ENCODE data around the gene MCC.

The MCC gene

GRCh38 chr5:113024076-113024697, 464.1 kb downstream of the MCC start:
- Histone ChIP-seq H3K27me3 (replicated peaks; ENCODE audit: control insufficient read depth, insufficient read depth, low read length, poor library complexity, severe bottlenecking) (no peaks in the 10 kb centered on the region), H3K36me3 (ENCODE audit: control insufficient read depth, insufficient read depth, low read length) (peaks cover 17% of the 10 kb centered on the region), H3K4me3 (ENCODE audit: insufficient read depth, low read depth, low read length, poor library complexity, severe bottlenecking) (no peak overlapping the region), H3K4me1 (ENCODE audit: control insufficient read depth, insufficient read depth, low read length, poor library complexity, severe bottlenecking) (peaks cover 35% of the 10 kb centered on the region), H3K27ac (ENCODE audit: insufficient read depth, low read length, poor library complexity, severe bottlenecking) (no peak overlapping the region), H3K9me3 (ENCODE audit: control insufficient read depth, low read length) (no peaks in the 10 kb centered on the region)
- no peak for DNase-seq

GRCh38 chr5:113022661-113023060, 465.6 kb downstream of the MCC start:
- Histone ChIP-seq H3K36me3 (ENCODE audit: control insufficient read depth, insufficient read depth, low read length) (peaks cover 12% of the 10 kb centered on the region), H3K27ac (ENCODE audit: insufficient read depth, low read length, poor library complexity, severe bottlenecking) (peak overlapping the region; percentile 51), H3K9me3 (ENCODE audit: control insufficient read depth, low read length) (no peaks in the 10 kb centered on the region), H3K4me3 (ENCODE audit: insufficient read depth, low read depth, low read length, poor library complexity, severe bottlenecking) (no peak overlapping the region), H3K27me3 (replicated peaks; ENCODE audit: control insufficient read depth, insufficient read depth, low read length, poor library complexity, severe bottlenecking) (no peaks in the 10 kb centered on the region), H3K4me1 (ENCODE audit: control insufficient read depth, insufficient read depth, low read length, poor library complexity, severe bottlenecking) (peaks cover 49% of the 10 kb centered on the region)
- no peak for DNase-seq

GRCh38 chr5:113020461-113021273, 467.6 kb downstream of the MCC start:
- Histone ChIP-seq H3K27me3 (replicated peaks; ENCODE audit: control insufficient read depth, insufficient read depth, low read length, poor library complexity, severe bottlenecking) (no peaks in the 10 kb centered on the region), H3K36me3 (ENCODE audit: control insufficient read depth, insufficient read depth, low read length) (no peaks in the 10 kb centered on the region), H3K9me3 (ENCODE audit: control insufficient read depth, low read length) (no peaks in the 10 kb centered on the region), H3K4me3 (ENCODE audit: insufficient read depth, low read depth, low read length, poor library complexity, severe bottlenecking) (no peak overlapping the region), H3K27ac (ENCODE audit: insufficient read depth, low read length, poor library complexity, severe bottlenecking) (peak overlapping the region; percentile 24), H3K4me1 (ENCODE audit: control insufficient read depth, insufficient read depth, low read length, poor library complexity, severe bottlenecking) (peaks cover 49% of the 10 kb centered on the region)
- no peak for DNase-seq

- DNase-seq: no peak
- no peaks in the 10 kb centered on the region for H3K9me3 ChIP-seq (ENCODE audit: control insufficient read depth, low read length)
- no peaks in the 10 kb centered on the region for H3K27me3 ChIP-seq (replicated peaks; ENCODE audit: control insufficient read depth, insufficient read depth, low read length, poor library complexity, severe bottlenecking)
- H3K4me3 ChIP-seq (ENCODE audit: insufficient read depth, low read depth, low read length, poor library complexity, severe bottlenecking): no peak overlapping the region
- peaks cover 11% of the 10 kb centered on the region for H3K36me3 ChIP-seq (ENCODE audit: control insufficient read depth, insufficient read depth, low read length)
- H3K27ac ChIP-seq (ENCODE audit: insufficient read depth, low read length, poor library complexity, severe bottlenecking): no peak overlapping the region
- peaks cover 40% of the 10 kb centered on the region for H3K4me1 ChIP-seq (ENCODE audit: control insufficient read depth, insufficient read depth, low read length, poor library complexity, severe bottlenecking)
Measured at GRCh38 chr5:113017881-113018635, 470.2 kb downstream of the MCC start.

- no peak overlapping the region for H3K4me3 ChIP-seq (ENCODE audit: insufficient read depth, low read depth, low read length, poor library complexity, severe bottlenecking)
- no peaks in the 10 kb centered on the region for H3K9me3 ChIP-seq (ENCODE audit: control insufficient read depth, low read length)
- H3K27me3 ChIP-seq (replicated peaks; ENCODE audit: control insufficient read depth, insufficient read depth, low read length, poor library complexity, severe bottlenecking): no peaks in the 10 kb centered on the region
- no peaks in the 10 kb centered on the region for H3K4me1 ChIP-seq (ENCODE audit: control insufficient read depth, insufficient read depth, low read length, poor library complexity, severe bottlenecking)
- H3K36me3 ChIP-seq (ENCODE audit: control insufficient read depth, insufficient read depth, low read length): peaks cover 41% of the 10 kb centered on the region
- DNase-seq: no peak
- H3K27ac ChIP-seq (ENCODE audit: insufficient read depth, low read length, poor library complexity, severe bottlenecking): no peak overlapping the region
Measured at GRCh38 chr5:113005454-113005853, 482.8 kb downstream of the MCC start.

GRCh38 chr5:113003763-113004162, 484.5 kb downstream of the MCC start:
- Histone ChIP-seq H3K27ac (ENCODE audit: insufficient read depth, low read length, poor library complexity, severe bottlenecking) (no peak overlapping the region), H3K36me3 (ENCODE audit: control insufficient read depth, insufficient read depth, low read length) (peaks cover 36% of the 10 kb centered on the region), H3K4me1 (ENCODE audit: control insufficient read depth, insufficient read depth, low read length, poor library complexity, severe bottlenecking) (no peaks in the 10 kb centered on the region), H3K4me3 (ENCODE audit: insufficient read depth, low read depth, low read length, poor library complexity, severe bottlenecking) (no peak overlapping the region), H3K27me3 (replicated peaks; ENCODE audit: control insufficient read depth, insufficient read depth, low read length, poor library complexity, severe bottlenecking) (no peaks in the 10 kb centered on the region), H3K9me3 (ENCODE audit: control insufficient read depth, low read length) (no peaks in the 10 kb centered on the region)
- DNase-seq: no peak

GRCh38 chr5:113002423-113002822, 485.8 kb downstream of the MCC start:
- no peaks in the 10 kb centered on the region for H3K9me3 ChIP-seq (ENCODE audit: control insufficient read depth, low read length)
- DNase-seq: no peak
- no peaks in the 10 kb centered on the region for H3K4me1 ChIP-seq (ENCODE audit: control insufficient read depth, insufficient read depth, low read length, poor library complexity, severe bottlenecking)
- H3K27ac ChIP-seq (ENCODE audit: insufficient read depth, low read length, poor library complexity, severe bottlenecking): no peak overlapping the region
- peaks cover 41% of the 10 kb centered on the region for H3K36me3 ChIP-seq (ENCODE audit: control insufficient read depth, insufficient read depth, low read length)
- no peaks in the 10 kb centered on the region for H3K27me3 ChIP-seq (replicated peaks; ENCODE audit: control insufficient read depth, insufficient read depth, low read length, poor library complexity, severe bottlenecking)
- no peak overlapping the region for H3K4me3 ChIP-seq (ENCODE audit: insufficient read depth, low read depth, low read length, poor library complexity, severe bottlenecking)

GRCh38 chr5:113000466-113000865, 487.8 kb downstream of the MCC start:
- Histone ChIP-seq H3K27me3 (replicated peaks; ENCODE audit: control insufficient read depth, insufficient read depth, low read length, poor library complexity, severe bottlenecking) (no peaks in the 10 kb centered on the region), H3K9me3 (ENCODE audit: control insufficient read depth, low read length) (no peaks in the 10 kb centered on the region), H3K4me1 (ENCODE audit: control insufficient read depth, insufficient read depth, low read length, poor library complexity, severe bottlenecking) (no peaks in the 10 kb centered on the region), H3K36me3 (ENCODE audit: control insufficient read depth, insufficient read depth, low read length) (peaks cover 41% of the 10 kb centered on the region), H3K4me3 (ENCODE audit: insufficient read depth, low read depth, low read length, poor library complexity, severe bottlenecking) (no peak overlapping the region), H3K27ac (ENCODE audit: insufficient read depth, low read length, poor library complexity, severe bottlenecking) (no peak overlapping the region)
- no peak for DNase-seq

- H3K4me1 ChIP-seq (ENCODE audit: control insufficient read depth, insufficient read depth, low read length, poor library complexity, severe bottlenecking): no peaks in the 10 kb centered on the region
- peaks cover 29% of the 10 kb centered on the region for H3K36me3 ChIP-seq (ENCODE audit: control insufficient read depth, insufficient read depth, low read length)
- no peak overlapping the region for H3K27ac ChIP-seq (ENCODE audit: insufficient read depth, low read length, poor library complexity, severe bottlenecking)
- no peaks in the 10 kb centered on the region for H3K9me3 ChIP-seq (ENCODE audit: control insufficient read depth, low read length)
- H3K27me3 ChIP-seq (replicated peaks; ENCODE audit: control insufficient read depth, insufficient read depth, low read length, poor library complexity, severe bottlenecking): no peaks in the 10 kb centered on the region
- H3K4me3 ChIP-seq (ENCODE audit: insufficient read depth, low read depth, low read length, poor library complexity, severe bottlenecking): no peak overlapping the region
- DNase-seq: no peak
Measured at GRCh38 chr5:112998296-112998695, 490.0 kb downstream of the MCC start.
